SK-N-SH treated with all-trans-retinoic acid at 6 μM for 48 hours (cell line): Measurements from ENCODE around the gene CASZ1.

Source experiments
- ATAC-seq: fragments of 200-7000 bp; cut with Tn5 transposase; 3 replicates; pipeline ENCODE4 v1.9.1; 2020; ENCODE audit warnings: mild to moderate bottlenecking, moderate library complexity
- ARNTL ChIP-seq: fragments of 450-650 bp; formaldehyde crosslinking; IDR thresholded peaks from 2 replicates; pipeline ENCODE4 v1.5.0; 2020; ENCODE audit warnings: low read depth, mild to moderate bottlenecking, moderate library complexity, borderline replicate concordance
- CSDC2 ChIP-seq: fragments of 250-450 bp; sonication (Bioruptor Pico); IDR thresholded peaks from 2 replicates; pipeline ENCODE4 v1.5.0; 2020; ENCODE audit warnings: mild to moderate bottlenecking, moderate library complexity
- ESRRG ChIP-seq: fragments of 250-450 bp; sonication (Bioruptor Pico); IDR thresholded peaks from 2 replicates; pipeline ENCODE4 v1.6.1; 2021; ENCODE audit warnings: mild to moderate bottlenecking
- GLIS3 ChIP-seq: fragments of 250-450 bp; sonication (Bioruptor Pico); IDR thresholded peaks from 2 replicates; pipeline ENCODE4 v1.5.0; 2020; ENCODE audit warnings: mild to moderate bottlenecking, moderate library complexity
- ISL1 ChIP-seq: fragments of 250-450 bp; sonication (Bioruptor Pico); IDR thresholded peaks from 2 replicates; pipeline ENCODE4 v2.1.2; 2022; ENCODE audit warnings: mild to moderate bottlenecking, moderate library complexity
- OSR1 ChIP-seq: fragments of 250-450 bp; sonication (Bioruptor Pico); IDR thresholded peaks from 2 replicates; pipeline ENCODE4 v1.8.0; 2022; ENCODE audit warnings: moderate library complexity, mild to moderate bottlenecking, inconsistent platforms
- PPARA ChIP-seq: fragments of 250-450 bp; sonication (Bioruptor Pico); IDR thresholded peaks from 2 replicates; pipeline ENCODE4 v1.5.0; 2020; ENCODE audit warnings: mild to moderate bottlenecking, borderline replicate concordance
- RARB ChIP-seq: fragments of 250-450 bp; sonication (Bioruptor Pico); IDR thresholded peaks from 2 replicates; pipeline ENCODE4 v1.8.0; 2021; ENCODE audit warnings: mild to moderate bottlenecking, moderate library complexity
- SNAI2 ChIP-seq: fragments of 250-450 bp; sonication (Bioruptor Pico); IDR thresholded peaks from 2 replicates; pipeline ENCODE4 v1.5.0; 2020; ENCODE audit warnings: mild to moderate bottlenecking, moderate library complexity
- TCF4 ChIP-seq: fragments of 250-450 bp; sonication (Bioruptor Pico); IDR thresholded peaks from 2 replicates; pipeline ENCODE4 v1.8.0; 2021; ENCODE audit warnings: mild to moderate bottlenecking, moderate library complexity, borderline replicate concordance
- TOX ChIP-seq: fragments of 250-450 bp; sonication (Bioruptor Pico); IDR thresholded peaks from 2 replicates; pipeline ENCODE4 v1.8.0; 2021; ENCODE audit warnings: mild to moderate bottlenecking, moderate library complexity, borderline replicate concordance
- ZC3H10 ChIP-seq: fragments of 250-450 bp; sonication (Bioruptor Pico); IDR thresholded peaks from 2 replicates; pipeline ENCODE4 v1.5.1; 2021; ENCODE audit warnings: mild to moderate bottlenecking, moderate library complexity
- ZFP3 ChIP-seq: fragments of 250-450 bp; sonication (Bioruptor Pico); IDR thresholded peaks from 2 replicates; pipeline ENCODE4 v1.5.0; 2020; ENCODE audit warnings: mild to moderate bottlenecking, moderate library complexity
- ZFP30 ChIP-seq: fragments of 450-650 bp; formaldehyde crosslinking; IDR thresholded peaks from 2 replicates; pipeline ENCODE4 v1.5.0; 2022; ENCODE audit warnings: mild to moderate bottlenecking, moderate library complexity
- ZNF70 ChIP-seq: fragments of 450-650 bp; formaldehyde crosslinking; IDR thresholded peaks from 2 replicates; pipeline ENCODE4 v1.5.0; 2020; ENCODE audit warnings: mild to moderate bottlenecking, moderate library complexity
- ZNF8 ChIP-seq: fragments of 450-650 bp; formaldehyde crosslinking; IDR thresholded peaks from 2 replicates; pipeline ENCODE4 v1.5.0; 2020; ENCODE audit warnings: mild to moderate bottlenecking, moderate library complexity
- TF ChIP-seq, protein P1 (sequence below): fragments of 250-450 bp; sonication (Bioruptor Pico); IDR thresholded peaks from 2 replicates; pipeline ENCODE4 v1.8.0; 2020; ENCODE audit warnings: mild to moderate bottlenecking, moderate library complexity, borderline replicate concordance
- TF ChIP-seq, protein P2 (sequence below): fragments of 250-450 bp; sonication (Bioruptor Pico); IDR thresholded peaks from 2 replicates; pipeline ENCODE4 v1.8.0; 2021; ENCODE audit warnings: low read depth, mild to moderate bottlenecking, moderate library complexity, borderline replicate concordance
- TF ChIP-seq, protein P3 (sequence below): fragments of 250-450 bp; sonication (Bioruptor Pico); IDR thresholded peaks from 2 replicates; pipeline ENCODE4 v1.5.1; 2021; ENCODE audit warnings: mild to moderate bottlenecking, moderate library complexity
- TF ChIP-seq, protein P4 (sequence below): fragments of 250-450 bp; sonication (Bioruptor Pico); IDR thresholded peaks from 2 replicates; pipeline ENCODE4 v1.5.0; 2020; ENCODE audit warnings: mild to moderate bottlenecking, moderate library complexity
- TF ChIP-seq, protein P5 (sequence below): fragments of 250-450 bp; sonication (Bioruptor Pico); IDR thresholded peaks from 2 replicates; pipeline ENCODE4 v1.5.1; 2020; ENCODE audit warnings: low read depth, mild to moderate bottlenecking, moderate library complexity

Gene CASZ1

DNA sequence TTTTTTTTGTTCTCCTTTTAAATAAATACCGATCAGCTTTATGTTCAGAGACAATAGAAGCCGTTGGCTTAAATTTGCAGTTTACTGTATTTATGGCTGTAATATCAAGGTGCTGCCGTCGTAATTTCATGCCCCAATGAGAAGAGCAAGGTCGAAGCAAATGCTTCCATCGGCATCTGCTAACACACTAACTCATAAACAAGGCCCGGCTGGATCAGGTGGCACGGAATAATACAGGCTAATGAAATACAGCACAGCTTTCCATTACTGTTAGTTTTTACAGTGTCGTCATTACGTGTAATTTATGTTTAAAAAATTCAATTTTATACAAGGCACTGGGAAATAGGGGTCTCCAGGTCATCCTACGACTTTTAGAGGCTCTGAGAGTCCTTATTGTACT lies 202.7 kb downstream of the CASZ1 start:
- no peak for ATAC-seq
- TF ChIP-seq ZNF8 (no peak), PPARA (CRISPR knock-in tag) (no peak), TCF4 (CRISPR knock-in tag) (no peak), RARB (no peak), ZC3H10 (CRISPR knock-in tag) (no peak), ISL1 (CRISPR knock-in tag) (no peak), ZFP3 (CRISPR knock-in tag) (no peak), ARNTL (CRISPR knock-in tag) (no peak), ESRRG (no peak), ZFP30 (CRISPR knock-in tag) (no peak), CSDC2 (no peak), SNAI2 (no peak), ZNF70 (no peak), GLIS3 (no peak)
- TF ChIP-seq, protein P1, sequence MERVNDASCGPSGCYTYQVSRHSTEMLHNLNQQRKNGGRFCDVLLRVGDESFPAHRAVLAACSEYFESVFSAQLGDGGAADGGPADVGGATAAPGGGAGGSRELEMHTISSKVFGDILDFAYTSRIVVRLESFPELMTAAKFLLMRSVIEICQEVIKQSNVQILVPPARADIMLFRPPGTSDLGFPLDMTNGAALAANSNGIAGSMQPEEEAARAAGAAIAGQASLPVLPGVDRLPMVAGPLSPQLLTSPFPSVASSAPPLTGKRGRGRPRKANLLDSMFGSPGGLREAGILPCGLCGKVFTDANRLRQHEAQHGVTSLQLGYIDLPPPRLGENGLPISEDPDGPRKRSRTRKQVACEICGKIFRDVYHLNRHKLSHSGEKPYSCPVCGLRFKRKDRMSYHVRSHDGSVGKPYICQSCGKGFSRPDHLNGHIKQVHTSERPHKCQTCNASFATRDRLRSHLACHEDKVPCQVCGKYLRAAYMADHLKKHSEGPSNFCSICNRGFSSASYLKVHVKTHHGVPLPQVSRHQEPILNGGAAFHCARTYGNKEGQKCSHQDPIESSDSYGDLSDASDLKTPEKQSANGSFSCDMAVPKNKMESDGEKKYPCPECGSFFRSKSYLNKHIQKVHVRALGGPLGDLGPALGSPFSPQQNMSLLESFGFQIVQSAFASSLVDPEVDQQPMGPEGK (CRISPR knock-in tag): no peak
- TF ChIP-seq, protein P2, sequence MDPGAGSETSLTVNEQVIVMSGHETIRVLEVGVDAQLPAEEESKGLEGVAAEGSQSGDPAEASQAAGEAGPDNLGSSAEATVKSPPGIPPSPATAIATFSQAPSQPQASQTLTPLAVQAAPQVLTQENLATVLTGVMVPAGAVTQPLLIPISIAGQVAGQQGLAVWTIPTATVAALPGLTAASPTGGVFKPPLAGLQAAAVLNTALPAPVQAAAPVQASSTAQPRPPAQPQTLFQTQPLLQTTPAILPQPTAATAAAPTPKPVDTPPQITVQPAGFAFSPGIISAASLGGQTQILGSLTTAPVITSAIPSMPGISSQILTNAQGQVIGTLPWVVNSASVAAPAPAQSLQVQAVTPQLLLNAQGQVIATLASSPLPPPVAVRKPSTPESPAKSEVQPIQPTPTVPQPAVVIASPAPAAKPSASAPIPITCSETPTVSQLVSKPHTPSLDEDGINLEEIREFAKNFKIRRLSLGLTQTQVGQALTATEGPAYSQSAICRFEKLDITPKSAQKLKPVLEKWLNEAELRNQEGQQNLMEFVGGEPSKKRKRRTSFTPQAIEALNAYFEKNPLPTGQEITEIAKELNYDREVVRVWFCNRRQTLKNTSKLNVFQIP (CRISPR knock-in tag): no peak
- TF ChIP-seq, protein P3, sequence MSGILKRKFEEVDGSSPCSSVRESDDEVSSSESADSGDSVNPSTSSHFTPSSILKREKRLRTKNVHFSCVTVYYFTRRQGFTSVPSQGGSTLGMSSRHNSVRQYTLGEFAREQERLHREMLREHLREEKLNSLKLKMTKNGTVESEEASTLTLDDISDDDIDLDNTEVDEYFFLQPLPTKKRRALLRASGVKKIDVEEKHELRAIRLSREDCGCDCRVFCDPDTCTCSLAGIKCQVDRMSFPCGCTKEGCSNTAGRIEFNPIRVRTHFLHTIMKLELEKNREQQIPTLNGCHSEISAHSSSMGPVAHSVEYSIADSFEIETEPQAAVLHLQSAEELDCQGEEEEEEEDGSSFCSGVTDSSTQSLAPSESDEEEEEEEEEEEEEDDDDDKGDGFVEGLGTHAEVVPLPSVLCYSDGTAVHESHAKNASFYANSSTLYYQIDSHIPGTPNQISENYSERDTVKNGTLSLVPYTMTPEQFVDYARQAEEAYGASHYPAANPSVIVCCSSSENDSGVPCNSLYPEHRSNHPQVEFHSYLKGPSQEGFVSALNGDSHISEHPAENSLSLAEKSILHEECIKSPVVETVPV (CRISPR knock-in tag): no peak
- TF ChIP-seq, protein P4, sequence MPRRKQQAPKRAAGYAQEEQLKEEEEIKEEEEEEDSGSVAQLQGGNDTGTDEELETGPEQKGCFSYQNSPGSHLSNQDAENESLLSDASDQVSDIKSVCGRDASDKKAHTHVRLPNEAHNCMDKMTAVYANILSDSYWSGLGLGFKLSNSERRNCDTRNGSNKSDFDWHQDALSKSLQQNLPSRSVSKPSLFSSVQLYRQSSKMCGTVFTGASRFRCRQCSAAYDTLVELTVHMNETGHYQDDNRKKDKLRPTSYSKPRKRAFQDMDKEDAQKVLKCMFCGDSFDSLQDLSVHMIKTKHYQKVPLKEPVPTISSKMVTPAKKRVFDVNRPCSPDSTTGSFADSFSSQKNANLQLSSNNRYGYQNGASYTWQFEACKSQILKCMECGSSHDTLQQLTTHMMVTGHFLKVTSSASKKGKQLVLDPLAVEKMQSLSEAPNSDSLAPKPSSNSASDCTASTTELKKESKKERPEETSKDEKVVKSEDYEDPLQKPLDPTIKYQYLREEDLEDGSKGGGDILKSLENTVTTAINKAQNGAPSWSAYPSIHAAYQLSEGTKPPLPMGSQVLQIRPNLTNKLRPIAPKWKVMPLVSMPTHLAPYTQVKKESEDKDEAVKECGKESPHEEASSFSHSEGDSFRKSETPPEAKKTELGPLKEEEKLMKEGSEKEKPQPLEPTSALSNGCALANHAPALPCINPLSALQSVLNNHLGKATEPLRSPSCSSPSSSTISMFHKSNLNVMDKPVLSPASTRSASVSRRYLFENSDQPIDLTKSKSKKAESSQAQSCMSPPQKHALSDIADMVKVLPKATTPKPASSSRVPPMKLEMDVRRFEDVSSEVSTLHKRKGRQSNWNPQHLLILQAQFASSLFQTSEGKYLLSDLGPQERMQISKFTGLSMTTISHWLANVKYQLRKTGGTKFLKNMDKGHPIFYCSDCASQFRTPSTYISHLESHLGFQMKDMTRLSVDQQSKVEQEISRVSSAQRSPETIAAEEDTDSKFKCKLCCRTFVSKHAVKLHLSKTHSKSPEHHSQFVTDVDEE (CRISPR knock-in tag): no peak
- TF ChIP-seq, all 23 proteins: peak for 0

DNA sequence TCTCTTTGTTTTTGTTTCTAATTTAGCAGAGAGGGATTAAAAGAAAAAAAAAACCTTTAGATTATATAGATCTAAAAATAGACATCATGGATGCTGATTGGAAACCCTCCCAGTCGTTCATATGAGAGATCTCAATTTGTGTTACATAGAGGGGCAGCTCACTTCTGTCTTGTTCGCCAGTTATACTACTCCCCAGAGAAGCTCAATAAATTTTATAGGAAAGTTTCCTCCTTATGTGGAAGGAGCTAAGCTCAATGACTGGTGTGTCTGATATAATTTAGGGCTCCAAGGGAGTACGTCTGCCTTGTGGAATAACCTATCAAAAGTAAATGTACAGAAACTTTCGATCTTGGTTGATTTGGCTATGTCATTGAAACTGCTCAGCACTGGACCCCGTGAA lies 204.1 kb downstream of the CASZ1 start:
- no peak for TF ChIP-seq ARNTL (CRISPR knock-in tag)
- TF ChIP-seq TOX (CRISPR knock-in tag): no peak
- TF ChIP-seq OSR1: no peak
- TF ChIP-seq CSDC2: no peak
- no peak for TF ChIP-seq ZNF8
- no peak for TF ChIP-seq RARB
- TF ChIP-seq, protein P5, sequence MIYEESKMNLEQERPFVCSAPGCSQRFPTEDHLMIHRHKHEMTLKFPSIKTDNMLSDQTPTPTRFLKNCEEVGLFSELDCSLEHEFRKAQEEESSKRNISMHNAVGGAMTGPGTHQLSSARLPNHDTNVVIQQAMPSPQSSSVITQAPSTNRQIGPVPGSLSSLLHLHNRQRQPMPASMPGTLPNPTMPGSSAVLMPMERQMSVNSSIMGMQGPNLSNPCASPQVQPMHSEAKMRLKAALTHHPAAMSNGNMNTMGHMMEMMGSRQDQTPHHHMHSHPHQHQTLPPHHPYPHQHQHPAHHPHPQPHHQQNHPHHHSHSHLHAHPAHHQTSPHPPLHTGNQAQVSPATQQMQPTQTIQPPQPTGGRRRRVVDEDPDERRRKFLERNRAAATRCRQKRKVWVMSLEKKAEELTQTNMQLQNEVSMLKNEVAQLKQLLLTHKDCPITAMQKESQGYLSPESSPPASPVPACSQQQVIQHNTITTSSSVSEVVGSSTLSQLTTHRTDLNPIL (CRISPR knock-in tag): no peak
- no peak for TF ChIP-seq ISL1 (CRISPR knock-in tag)
- TF ChIP-seq ZFP30 (CRISPR knock-in tag): no peak
- TF ChIP-seq, protein P4 (CRISPR knock-in tag): no peak
- TF ChIP-seq ZFP3 (CRISPR knock-in tag): no peak
- no peak for TF ChIP-seq ZNF70
- ATAC-seq: no peak
